Measurements from ENCODE around the gene PROSER2. TPM values are rescaled to one million over a fixed set of nuclear protein-coding genes. Genes with fewer than 3 reads are reported as not detected.

Gene PROSER2
- total and polyA plus RNA-seq, 2 of the 13 experiments (the other 11 are each of a cell fraction or from before 2014, with no cell fraction given) = 6.9 to 7.7 TPM

DNA sequence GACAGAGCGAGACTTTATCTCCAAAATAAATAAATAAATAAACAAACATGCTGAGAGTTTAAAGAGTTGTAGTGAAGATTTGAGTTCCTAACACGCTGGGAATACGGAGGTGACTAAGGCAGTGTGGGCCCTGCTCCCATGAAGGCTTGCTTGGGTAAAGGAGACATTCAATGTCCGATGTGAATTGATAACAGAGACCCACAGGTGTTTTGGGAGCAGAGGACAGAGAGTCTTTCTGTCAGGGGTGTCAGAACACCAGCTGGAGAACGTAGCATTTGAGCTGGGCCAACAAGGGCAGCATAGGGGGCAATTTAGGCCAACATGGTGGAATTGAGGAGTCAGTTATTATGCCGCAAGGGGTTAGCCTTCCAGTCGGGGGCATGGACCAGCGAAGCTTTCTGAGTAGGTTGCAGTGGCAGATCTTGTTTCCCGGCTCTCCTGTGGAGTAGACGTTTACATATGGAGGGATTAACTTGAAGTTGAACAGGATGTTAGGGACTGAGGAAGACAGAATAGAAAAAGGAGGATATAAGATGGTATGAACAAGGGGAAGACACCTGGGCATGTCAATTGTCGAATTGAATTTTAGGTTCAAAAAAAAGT, 5.6 kb downstream of the PROSER2 start (continued):
- no peak for TF ChIP-seq ZBTB38 (CRISPR knock-in tag; IDR thresholded peaks at IDR 0.05)
- TF ChIP-seq, protein P1, sequence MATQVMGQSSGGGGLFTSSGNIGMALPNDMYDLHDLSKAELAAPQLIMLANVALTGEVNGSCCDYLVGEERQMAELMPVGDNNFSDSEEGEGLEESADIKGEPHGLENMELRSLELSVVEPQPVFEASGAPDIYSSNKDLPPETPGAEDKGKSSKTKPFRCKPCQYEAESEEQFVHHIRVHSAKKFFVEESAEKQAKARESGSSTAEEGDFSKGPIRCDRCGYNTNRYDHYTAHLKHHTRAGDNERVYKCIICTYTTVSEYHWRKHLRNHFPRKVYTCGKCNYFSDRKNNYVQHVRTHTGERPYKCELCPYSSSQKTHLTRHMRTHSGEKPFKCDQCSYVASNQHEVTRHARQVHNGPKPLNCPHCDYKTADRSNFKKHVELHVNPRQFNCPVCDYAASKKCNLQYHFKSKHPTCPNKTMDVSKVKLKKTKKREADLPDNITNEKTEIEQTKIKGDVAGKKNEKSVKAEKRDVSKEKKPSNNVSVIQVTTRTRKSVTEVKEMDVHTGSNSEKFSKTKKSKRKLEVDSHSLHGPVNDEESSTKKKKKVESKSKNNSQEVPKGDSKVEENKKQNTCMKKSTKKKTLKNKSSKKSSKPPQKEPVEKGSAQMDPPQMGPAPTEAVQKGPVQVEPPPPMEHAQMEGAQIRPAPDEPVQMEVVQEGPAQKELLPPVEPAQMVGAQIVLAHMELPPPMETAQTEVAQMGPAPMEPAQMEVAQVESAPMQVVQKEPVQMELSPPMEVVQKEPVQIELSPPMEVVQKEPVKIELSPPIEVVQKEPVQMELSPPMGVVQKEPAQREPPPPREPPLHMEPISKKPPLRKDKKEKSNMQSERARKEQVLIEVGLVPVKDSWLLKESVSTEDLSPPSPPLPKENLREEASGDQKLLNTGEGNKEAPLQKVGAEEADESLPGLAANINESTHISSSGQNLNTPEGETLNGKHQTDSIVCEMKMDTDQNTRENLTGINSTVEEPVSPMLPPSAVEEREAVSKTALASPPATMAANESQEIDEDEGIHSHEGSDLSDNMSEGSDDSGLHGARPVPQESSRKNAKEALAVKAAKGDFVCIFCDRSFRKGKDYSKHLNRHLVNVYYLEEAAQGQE (IDR thresholded peaks at IDR 0.05; ENCODE audit: borderline replicate concordance in 1 of 2, low read depth in 1 of 2, low read length in 2 of 2) = no peak
- no peak for TF ChIP-seq ZNF776 (CRISPR knock-in tag; IDR thresholded peaks at IDR 0.05)
- no peak for TF ChIP-seq SALL1 (CRISPR knock-in tag; IDR thresholded peaks at IDR 0.05)
- TF ChIP-seq AFF4 (CRISPR knock-in tag; IDR thresholded peaks at IDR 0.05) = no peak
- no peak for TF ChIP-seq ZMYM3 (CRISPR knock-in tag; IDR thresholded peaks at IDR 0.05)
- no peak for TF ChIP-seq SRSF1 (optimal IDR thresholded peaks at IDR 0.05; ENCODE audit: low read depth, low read length)
- no peak for TF ChIP-seq ZNF33B (CRISPR knock-in tag; IDR thresholded peaks at IDR 0.05)

Measured in HepG2 (cell line).